ENCODE results near the gene HIRA.
"Not testable (repeated sequence)": the region's sequence is repeated elsewhere in the genome, so short reads cannot be mapped to it uniquely, and the experiment has no call there.

Gene HIRA

DNA sequence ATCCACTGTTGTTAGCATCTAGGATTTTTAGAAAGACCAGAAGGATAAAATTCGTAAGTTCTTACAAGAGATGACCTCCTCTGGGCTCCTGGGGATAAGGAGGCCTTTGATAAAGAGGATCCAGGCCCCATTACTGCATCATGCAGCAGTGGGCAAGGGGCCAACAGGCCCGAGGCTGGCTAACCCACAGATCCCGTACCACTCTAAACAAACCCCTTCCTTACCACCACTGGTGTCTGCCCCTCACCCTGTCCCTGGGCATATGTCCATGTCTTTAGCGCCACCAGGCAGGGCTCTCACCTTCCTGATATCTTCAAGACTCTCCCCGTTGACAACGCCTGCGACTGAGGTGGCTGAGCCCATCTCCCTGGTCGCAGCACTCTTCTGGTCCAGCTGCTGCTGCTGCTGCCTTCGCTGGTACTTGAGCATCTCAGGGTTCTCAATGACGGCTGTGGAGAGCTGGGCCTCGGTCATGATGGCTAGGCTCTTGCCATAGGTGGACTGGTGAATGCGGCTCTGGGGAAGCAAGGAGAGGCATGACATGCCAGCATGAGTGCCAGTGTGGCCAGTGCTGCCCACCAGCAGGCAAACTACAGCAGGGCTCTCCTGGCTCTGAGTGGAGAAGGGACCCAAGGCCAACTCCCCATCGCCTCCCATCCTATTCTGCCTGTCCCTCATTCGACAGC, 46.2 kb downstream of the HIRA start:
- DNase-seq (ENCODE audit: low read depth), result no peak

DNA sequence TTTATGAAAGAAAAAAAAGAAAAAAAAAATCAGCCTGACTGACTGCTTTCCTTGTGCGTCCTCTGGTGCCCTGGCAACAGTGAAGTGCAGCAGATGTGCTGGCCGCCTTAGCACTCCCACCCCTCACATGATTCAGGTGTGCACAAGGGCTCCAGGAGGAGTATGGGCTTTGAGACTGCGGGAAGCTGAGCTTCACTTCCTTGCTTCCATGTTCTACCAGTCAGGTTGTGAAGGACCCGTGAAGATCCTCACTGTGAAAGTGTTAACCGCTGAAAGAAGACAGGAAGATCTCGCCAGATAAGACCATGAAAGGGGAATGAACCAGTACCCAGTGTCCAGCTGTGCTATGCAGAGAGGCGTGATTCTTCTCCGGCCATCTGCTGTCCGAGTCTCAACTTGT, 48.2 kb downstream of the HIRA start:
- no peak for DNase-seq (ENCODE audit: low read depth)

DNA sequence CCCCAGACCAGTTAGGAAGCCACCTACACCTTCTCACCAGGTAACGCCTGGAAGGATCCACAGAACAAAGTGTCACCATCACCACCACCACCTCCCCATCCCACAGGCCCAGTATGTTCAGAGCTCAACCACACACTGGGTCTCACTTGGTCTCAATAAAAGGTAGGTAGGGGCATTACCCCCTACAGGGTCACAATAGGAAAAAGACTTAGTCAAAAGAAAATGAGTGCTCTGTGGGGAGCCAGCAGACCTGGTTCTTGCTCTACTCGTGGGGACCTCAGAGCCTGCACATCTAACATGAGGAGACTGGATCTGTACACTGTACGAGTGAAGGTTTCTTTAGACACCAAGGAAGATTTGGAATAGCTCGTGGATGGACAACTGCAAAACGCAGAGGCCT, 49.3 kb downstream of the HIRA start:
- DNase-seq (ENCODE audit: low read depth), result no peak

DNA sequence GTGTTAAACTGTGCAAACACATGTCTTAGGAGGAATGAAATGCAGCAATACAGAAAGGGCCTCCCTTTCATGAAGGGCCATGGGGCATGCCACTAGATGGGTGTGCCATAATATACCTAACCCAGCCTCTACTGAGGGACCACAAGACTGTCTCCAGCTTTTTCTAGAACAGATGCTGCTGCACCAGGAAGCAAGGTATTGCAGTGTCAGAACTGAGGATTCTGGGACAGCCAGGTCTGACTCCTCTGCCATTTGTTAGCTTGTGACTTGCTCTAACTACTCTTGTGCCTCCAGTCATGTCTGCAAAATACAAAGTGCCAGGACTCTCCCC, 53.2 kb downstream of the HIRA start:
- no peak for DNase-seq (ENCODE audit: low read depth)

DNA sequence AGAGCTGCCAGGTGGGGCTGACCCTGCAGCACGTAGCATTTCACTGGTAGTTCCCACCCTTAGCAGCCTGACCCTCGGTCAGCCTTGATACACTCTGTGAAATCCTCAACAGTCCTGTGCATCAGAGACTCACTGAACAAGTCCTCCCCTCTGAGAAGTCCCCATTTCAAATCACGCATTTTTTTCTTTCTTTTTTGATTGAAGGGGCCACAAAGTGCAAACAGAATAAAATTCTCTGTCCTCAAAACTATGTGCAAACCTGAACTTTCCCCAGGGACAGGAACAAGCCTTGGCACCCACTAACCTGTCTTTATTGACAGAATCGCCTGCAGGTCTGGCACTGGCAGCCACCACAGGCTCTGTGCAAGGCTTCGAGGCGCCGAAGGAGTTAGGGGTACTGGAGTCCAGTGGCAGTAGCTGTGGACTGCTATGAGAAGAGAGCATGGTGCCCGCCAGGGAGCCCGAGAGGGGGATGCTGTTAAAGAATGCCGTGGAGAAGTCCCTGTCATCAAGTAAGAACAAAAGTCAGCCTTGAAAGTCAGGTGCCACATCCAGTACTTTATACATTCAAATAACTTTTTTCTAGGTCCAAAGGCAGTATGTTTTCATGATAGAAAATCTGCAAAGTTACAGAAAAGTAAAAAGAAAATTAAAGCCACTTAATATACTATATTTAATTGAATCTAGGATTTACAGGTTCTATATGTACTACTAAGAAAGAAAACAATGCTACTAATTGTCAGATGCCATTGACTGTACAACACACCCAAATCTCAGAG, 53.8 kb downstream of the HIRA start:
- no peak for DNase-seq (ENCODE audit: low read depth)

DNA sequence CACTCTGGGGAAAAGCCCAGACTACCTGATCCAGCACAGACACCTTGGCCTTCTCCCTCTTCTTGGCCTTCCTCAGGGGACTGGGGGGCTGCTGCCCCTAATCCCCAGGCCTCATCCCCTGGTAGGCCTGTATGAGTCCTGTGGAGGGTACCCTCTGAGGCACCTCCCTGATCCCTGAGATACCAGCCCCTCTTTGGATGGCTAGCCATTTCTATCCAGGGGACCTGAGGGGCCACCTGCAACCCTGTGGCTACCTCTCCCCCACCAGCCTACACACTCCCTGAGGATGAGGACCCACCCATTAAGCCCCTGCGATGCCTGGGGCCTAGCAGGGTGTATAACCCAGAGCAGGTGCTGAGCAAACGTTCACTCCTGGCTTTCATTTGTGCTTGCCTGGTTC, 54.6 kb downstream of the HIRA start:
- DNase-seq (ENCODE audit: low read depth), result no peak

DNA sequence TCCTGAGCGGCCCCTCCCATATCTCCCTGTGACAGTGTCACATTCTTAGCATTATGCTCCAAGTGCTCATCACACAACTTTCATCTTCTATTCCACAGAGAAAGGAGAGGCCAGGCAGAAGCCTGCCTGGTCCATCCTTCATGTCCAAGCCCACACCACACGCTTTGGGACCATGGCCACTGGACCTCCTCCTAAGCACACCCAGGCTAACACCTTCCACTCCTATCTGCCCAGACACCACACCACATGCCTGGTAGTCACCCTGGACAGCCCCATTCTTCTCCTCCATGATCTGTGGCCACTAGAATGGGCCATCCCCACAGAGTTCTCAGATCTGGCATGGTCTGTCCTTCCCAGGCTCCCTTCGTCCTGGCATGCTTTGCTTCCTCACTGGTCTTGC, 55.3 kb downstream of the HIRA start:
- no peak for DNase-seq (ENCODE audit: low read depth)

DNA sequence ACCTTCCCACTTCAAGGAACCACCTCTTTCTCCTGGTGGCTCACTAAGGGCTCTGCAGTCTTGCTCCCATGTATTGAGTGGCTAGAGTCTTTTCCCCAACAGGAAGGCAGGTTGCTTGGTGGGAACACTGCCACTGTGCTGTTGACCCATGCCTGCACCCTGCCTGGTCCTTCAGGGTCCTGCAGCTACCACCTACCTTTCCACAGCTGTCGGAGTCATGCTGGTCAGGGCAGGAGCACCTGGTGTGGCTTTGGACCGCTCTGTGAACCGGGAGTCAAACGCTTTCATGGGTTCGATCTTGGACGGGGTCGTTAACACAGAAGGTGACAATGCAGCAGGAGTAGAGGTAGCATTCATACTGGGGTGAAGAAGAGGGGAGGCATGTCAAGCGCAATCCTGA, 56.1 kb downstream of the HIRA start:
- no peak for DNase-seq (ENCODE audit: low read depth)

DNA sequence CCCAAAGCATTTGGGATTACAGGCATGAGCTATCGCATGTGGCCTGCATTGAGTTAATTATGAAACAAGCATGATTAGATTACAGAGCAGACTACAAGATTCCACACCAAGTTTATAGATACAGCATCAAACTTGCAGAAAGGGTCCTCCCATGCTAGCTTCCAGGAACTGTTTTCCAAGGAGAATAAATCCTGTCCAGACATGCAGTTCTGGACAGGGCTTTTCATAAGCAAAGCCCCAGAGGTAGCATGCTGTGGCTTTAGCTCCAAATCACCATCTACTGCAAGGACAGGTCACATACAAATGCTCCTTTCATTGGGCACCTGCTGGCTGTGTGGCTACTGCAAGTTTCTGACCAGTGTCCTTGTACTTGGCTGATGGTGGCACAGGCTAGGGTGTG, 57.1 kb downstream of the HIRA start:
- DNase-seq (ENCODE audit: low read depth), result no peak

DNA sequence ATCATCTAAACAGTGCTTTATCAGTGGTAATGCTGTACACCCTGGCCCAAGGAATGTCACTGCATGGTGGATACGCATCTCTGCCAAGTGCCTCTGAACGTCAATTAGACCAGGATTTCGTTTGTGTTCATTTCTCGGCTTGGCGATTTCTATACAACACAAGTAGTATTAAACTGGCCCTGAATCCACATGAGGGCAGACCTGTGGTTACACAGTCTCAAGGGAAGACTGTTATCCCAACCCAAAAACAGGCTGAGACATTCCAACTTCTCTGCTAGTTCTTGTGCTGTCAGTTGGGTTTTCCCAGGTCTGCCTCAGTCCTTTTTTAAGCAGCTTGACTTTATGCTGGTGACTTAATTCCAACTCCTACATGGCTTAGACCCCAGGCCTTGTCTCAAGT, 58.1 kb downstream of the HIRA start:
- DNase-seq (ENCODE audit: low read depth), result no peak

DNA sequence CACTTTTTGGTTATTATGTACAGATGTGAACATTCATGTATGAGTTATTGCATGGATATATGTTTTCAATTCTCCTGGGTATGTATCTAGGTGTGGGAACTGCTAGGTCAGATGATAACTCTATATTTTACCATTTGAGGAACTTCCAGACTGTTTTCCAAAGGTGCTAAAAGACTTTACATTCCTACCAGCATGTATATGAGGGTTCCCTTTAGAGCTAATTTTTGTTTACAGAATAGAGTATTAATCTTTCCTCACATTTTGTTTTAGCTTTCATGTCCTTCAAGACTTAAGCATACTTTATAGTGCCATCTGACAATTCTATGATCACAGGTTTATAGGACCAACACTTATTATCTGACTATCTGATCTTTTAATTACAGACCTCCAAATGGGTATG, 59.6 kb downstream of the HIRA start:
- no peak for DNase-seq (ENCODE audit: low read depth)

DNA sequence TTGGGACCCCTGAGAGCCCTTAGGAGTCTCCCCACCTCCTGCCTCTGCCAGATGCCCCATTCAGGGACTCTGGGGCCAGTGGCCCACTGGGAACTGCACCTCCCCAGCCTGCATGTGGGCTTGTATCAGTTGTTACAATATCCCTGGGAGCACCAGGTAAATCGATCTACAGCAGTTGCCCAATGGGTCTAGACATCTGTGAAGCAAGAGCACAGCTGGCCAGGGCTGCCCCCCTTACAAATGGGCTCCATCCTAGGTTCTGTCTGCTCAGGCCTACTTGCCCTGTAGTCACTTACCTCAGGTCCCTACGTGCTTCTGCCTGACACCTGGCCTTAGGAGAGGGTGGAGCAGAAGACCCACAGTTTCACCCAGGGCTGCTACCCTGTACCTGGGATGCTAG, 62.7 kb downstream of the HIRA start:
- DNase-seq (ENCODE audit: low read depth), result no peak

DNA sequence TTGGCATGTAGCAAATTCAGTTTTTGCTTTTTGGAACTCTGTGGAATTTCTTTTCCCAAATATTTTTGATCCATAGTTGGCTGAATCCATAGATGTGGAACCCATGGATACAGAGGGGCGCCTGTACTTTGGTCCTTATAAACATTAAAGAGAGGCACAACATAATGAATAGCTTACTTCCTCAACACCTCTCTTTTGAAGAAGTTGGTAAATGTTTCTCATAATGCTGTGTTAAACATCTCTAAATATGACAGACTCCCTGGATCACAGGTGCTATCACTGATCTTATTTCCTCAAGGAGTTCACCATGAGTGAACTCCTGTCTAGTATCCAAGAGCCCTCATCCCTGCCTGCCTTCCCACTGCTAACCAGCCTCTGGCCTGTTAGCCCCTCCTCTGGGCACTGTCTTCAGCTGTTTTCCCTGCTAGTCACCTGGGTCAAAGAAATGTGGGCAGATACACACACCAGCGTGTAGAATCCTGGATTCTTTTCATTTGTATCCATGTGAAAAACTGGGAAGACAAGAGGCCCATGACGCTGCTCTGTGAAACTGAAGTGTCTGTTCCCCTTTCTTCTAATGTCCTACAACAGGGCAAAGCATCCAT, 63.7 kb downstream of the HIRA start:
- no peak for DNase-seq (ENCODE audit: low read depth)

DNA sequence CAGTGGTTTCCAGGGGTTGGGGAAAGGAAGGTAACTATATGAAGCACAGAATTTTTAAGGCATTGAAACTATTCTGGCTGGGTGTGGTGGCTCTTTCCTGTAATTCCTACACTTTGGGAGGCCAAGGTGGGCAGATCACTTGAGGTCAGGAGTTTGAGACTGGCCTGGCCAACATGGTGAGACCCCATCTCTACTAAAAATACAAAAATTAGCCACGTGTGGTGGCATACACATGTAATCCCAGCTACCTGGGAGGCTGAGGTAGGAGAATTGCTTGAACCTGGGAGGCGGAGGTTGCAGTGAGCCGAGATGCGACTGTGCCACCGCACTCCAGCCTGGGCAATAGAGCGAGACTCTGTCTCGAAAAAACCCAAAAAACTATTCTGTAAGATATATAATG, 68.0 kb downstream of the HIRA start:
- not testable (repeated sequence) for DNase-seq (ENCODE audit: low read depth)

DNA sequence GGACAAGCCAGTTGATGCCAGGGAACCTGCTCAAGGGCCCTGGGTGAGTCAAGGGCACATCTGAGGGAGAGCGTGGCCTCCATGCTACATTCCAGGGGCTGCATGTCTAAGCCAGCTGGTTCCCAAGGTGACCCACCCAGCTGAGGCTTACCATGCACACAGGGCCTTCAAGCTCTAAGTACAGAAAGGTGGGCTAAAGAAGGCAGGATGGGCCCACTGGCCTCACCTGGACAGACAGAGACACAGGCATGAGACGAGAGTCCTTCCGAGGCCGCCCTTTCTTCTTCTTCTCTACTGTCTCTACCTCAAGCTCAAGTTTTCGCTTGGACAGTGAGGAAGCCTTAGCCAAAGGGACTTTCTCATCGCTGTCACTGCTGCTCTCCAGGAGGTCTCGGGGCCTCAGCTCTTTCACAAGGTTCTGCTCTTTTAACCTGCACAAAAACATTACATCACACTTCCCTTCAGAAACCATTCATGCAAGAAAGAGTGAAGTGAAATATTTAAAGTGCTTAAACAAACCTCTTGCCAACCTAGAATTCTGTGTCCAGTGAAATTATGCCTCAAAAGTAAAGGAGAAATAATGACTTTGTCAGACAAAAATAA, 69.9 kb downstream of the HIRA start:
- DNase-seq (ENCODE audit: low read depth), result no peak

DNA sequence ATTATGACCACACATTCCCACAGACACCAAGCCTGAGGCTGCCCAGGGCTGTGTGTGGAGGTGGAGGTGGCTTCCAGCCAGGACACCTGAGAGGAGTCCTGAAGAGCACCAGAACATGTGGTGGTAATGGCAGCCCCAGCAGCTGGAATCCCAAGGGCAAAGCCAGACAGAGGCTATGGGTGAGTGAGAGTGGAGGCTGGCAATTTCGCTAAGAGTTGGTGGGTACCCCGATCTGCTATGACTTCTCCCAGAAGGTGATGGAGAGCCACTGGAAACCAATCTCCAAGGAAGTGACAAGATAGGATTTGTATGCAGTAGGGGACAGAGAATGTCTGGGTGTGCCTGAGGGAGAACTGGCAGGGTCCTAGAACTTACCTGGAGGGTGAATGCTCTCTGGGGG, 70.7 kb downstream of the HIRA start:
- no peak for DNase-seq (ENCODE audit: low read depth)

DNA sequence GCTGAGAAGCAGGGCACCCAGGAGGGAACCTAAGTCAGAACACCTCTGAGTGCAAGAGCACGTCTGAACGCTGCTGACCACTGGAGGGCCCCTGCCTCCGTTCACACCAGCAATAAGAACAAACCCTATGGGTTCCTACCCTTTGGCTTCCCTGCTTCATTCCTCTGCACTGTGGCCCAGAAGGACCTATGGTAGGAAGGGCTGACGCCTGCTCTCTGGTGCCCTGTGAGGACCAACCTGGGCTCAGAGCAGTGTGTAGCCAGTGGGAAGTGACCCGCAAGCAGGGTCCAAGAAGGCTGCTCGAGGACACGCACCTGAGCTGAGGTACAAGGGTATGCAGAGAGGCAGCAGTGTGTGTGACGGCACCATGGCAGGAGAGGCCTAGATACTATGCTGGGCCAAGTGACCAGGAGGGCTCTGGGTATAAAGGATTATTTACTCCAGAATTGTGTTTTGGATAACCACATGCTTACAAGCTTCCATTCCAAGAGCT, 71.2 kb downstream of the HIRA start:
- DNase-seq (ENCODE audit: low read depth), result no peak

DNA sequence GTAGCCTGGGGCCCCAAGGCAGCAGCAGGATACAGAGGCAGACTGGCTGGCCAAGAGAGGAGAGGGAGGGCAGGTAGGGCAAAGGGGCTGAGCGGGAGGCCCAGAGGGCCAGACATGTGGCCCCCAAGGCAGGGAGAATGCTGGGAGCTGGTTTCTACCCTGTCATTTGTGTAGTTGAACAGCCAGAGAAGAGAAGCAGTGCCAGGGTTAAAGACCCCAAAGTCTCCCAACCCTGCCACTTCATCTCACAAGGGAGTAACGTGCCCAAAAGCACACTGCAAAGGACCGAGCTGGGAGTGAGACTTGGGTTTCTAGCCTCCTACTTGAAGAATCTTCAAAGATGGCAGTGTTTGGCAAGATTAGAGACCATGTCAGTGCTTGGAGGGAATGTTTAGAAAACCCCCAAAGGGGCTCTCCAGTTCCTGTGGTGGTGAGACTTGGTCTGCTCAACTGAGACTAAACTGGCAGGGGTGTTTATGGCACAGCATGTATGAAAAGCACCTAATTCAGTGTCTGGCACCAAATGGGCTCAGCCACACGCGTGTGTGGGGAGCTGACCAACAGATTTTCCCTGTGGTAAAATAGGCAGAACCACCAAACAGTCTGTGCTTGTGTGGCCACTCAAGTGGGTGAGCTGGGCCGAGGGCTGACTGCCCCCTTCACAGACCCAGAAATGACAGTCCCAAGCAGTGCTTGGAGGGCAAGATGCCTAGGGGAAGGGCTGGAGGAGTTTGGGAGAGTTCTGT, 71.8 kb downstream of the HIRA start:
- DNase-seq (ENCODE audit: low read depth), result no peak

DNA sequence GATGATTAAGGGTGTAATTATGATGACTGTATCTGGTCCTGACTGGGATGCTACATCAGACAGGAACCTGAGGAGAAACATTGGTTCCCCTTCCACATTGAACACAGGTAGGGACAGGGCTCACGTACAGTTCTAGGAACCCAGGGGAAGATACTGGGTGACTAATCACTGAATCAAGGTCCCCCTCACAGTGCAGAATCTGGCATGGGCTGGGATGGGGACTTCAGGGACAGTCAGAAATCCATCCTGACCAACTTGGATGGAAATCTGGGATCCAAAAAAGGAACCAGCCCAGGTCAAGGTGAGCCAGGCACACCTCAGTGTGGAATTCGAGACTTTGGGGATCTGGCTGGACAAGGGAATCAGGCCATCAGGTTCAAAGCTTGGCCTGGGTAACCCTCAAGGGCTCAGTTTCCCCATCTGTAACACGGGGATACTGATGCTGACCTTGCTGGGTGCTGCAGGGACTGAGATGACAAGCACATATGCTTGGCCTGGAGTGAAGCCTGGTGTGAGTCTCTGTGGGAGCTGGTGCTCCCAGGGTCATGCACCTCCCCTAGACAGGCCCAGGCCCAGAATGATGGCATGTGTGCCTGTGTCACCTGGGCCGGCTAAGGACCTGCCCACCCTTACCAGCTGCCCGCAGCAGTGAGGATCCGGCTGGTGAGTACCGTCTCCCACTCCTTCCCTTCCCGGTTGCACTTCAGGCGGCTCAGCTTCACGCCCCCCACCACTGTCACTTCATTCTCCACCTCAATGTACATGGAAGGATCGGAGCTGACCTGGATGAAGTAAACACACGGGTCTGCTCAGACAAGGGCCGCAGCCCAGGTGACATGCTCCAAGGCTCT, 72.6 kb downstream of the HIRA start:
- no peak for DNase-seq (ENCODE audit: low read depth)

DNA sequence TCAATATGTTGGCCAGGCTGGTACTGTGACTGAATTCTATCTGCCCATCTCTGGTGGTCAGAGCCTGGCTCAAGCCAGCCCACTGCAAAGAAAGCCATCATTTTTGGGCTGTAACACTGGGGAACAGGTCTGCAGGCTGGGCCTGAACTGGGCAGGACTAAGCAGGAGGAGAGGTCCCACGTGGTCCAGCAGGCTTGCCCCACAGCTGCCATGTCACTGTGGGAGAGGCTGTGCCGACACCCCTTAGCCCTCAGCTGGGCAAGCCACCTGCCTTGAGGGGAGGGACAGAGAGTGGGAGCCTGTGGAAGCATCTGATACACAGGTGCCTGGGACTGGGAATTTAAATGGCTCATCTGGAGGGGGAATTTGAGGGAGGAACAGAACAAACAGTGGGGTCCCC, 73.3 kb downstream of the HIRA start:
- no peak for DNase-seq (ENCODE audit: low read depth)

Measured in T follicular helper cell (primary cell).